GF-D8 (cell line): Measurements from ENCODE around the gene PCBP3.

Experiments
- DNase-seq: peaks from one replicate; lab custom pipeline; 2025; lab: John Stamatoyannopoulos, UW

PCBP3 gene

GRCh38 chr21:45787371-45787770, 143.8 kb downstream of the PCBP3 start:
- no peak for DNase-seq

DNA sequence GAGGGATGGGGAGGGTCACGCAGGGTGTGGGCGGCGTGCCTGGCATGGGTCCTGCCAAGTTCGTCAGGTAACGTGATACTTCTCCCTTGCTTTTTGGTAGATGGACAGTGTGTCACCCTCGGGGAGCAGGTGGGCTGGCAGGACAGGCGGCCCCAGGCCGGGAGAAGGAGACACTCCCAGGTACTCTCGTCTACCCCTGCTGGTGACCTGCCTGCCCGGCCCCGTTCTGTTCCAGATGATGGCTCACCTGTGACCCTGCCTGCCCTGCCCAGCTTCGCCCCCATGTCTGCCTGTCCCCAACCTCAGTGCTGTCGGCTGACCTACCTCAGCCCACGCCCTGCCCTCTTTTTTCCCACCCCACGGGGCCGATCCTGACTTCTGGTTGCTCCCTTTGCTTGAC, 144.7 kb downstream of the PCBP3 start:
- DNase-seq, result no peak

- DNase-seq, result no peak
Observed at GRCh38 chr21:45788637-45789506, 145.3 kb downstream of the PCBP3 start.

- no peak for DNase-seq
Observed at GRCh38 chr21:45790427-45790826, 146.9 kb downstream of the PCBP3 start.

GRCh38 chr21:45791562-45792418, 148.3 kb downstream of the PCBP3 start:
- DNase-seq, result no peak

DNA sequence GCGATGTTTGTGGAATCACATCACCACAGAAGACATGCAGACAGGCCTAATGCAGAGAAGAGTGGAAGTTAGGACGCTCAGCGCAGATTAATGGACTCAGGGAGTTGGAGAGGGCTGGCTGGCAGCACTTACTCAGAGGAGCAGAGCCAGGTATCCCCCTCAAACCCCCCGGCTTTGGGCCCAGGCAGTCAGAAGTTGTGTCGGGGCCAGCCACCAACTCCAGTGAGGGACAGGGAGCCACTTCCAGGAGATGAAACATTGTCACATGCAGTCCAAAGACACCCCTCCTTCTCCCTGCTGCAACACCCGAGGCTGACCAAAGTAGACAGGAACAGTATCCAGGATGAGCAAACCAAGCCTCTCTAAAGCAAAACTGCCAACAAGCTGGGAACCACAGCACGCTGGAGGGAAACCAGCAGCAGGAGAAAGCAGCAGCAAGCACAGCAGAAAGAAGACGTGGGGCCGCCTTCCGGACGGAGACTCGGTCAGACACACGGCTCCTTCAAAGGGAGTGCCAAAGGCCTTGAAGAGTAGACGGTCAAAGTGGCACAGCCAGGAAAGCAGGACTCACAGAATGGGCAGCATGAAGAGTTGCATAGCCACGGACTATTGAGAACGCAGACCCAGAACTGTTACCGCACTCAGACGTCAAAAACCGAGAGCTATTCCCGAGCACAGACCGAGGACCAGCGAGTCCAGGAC, 149.3 kb downstream of the PCBP3 start:
- no peak for DNase-seq

GRCh38 chr21:45794027-45794426, 150.5 kb downstream of the PCBP3 start:
- no peak for DNase-seq

- DNase-seq, result no peak
Observed at GRCh38 chr21:45796003-45796402, 152.5 kb downstream of the PCBP3 start.

GRCh38 chr21:45797338-45797737, 153.8 kb downstream of the PCBP3 start:
- no peak for DNase-seq

DNA sequence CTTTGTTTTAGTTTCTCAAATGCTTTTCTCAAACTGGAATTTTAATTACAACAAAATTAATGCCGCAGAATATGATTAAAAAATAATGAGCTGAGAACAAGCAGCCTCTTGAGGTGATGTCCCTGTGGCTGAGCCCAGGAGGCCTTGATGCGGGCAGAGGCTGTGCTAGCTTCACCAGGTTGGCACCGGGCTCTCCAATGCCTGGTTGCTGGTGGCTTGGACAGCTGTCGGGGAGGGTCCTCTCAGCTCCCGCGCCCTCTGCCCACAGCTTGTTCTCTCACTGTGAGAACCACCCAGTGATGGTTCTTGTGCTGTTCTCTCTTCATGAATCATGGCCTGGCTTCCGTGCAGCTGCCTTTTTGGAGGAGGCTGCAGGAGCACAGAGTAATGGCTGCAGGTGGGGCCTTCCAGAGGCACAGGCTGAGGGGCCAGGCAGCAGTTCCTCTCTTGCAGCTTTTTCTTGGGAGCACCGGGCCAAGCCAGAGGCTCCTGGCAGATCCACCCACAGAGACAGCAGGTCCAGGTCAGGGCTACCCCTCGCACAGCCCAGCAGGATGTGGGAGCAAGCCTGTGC, 156.3 kb downstream of the PCBP3 start:
- DNase-seq, result no peak

- DNase-seq, result no peak
Observed at GRCh38 chr21:45800339-45801080, 157.0 kb downstream of the PCBP3 start.

GRCh38 chr21:45801129-45801964, 157.8 kb downstream of the PCBP3 start:
- DNase-seq, result no peak

DNA sequence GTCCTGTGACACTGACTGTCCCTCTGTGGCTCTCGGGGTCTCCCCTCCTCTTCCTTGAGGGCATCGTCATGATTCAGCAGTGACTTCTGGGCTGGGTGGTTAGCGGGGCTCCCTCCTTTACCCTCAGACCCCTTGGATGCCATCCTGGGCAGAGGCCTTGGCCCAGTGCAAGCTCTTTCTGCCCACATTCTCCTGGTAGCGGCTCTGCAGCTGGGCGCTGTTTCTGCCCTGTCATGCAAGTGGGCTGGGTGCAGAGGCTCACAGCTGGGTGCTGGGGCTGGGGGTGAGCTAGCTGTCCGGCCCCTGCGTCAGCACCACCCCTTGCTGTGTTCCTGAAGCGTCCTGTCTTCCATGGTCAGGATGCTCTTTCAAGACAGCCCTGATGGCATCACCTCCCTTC, 158.5 kb downstream of the PCBP3 start:
- no peak for DNase-seq

DNA sequence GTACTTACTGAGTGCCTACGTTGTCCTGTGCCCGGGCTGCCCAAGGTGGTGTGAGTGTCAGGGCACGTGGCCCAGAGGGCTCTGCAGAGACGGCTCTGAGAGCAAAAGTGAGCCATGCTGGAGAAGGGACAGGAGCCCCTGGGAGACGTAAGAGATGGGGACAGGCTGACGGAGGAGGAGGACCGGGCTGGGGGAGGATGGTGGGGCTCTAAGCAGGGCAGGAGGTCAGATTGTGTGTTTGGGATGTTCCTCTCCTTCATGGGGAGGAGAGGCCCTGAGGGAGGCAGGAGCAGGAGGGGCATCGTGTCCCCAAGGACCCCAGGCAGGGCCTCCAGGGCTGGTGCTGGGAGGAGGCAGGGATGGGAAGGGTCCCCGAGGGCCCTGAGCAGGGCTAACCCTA, 158.9 kb downstream of the PCBP3 start:
- no peak for DNase-seq

GRCh38 chr21:45802956-45803617, 159.6 kb downstream of the PCBP3 start:
- no peak for DNase-seq

DNA sequence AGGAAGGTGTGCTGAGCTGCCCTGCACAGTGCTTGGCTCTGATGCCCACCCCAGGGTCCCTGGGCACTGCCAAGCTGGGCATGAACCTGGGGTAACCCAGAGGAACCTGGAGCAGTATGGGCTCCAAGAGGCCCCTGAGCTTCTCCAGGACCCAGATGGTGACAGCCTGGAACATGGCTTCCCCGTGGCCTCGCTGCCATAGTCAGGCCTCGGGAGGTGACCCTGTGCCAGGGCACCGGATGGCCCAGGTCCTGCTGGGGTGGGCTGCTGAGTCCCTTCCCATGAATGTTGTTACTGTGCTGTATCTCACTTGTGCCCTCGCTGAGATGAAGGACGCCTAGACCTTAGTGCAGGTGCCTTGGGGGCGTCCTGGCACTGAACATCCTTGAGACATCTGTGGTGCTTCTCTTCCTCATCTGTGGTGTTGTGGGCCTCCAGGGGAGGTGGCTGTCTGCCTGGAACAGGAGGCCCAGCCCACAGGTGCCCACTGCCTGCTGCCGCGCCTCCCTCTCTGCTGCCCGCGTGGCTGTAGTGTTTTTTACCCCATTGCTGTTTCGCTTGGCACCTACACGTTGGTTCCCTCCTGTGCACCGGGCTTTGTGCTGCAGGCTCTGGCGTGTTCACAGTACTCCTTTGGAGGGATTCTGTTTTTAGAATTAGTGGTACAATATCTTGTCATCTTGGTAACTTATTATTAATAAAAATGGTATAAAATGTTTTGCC, 160.3 kb downstream of the PCBP3 start:
- no peak for DNase-seq

- no peak for DNase-seq
Observed at GRCh38 chr21:45804809-45805313, 161.3 kb downstream of the PCBP3 start.

- no peak for DNase-seq
Observed at GRCh38 chr21:45805321-45805720, 161.8 kb downstream of the PCBP3 start.

- no peak for DNase-seq
Observed at GRCh38 chr21:45806042-45806441, 162.5 kb downstream of the PCBP3 start.
